K562 (cell line): ENCODE data around the gene SLCO2A1. TPM values are rescaled to one million over a fixed set of nuclear protein-coding genes. Genes with fewer than 3 reads are reported as not detected.
A peak's percentile ranks its signal among the peaks of the same experiment; 100 is the strongest.

Source experiments
- ATAC-seq: fragments of 200-7000 bp; cut with Tn5 transposase; 3 replicates; pipeline ENCODE4 v1.9.1; 2020; ENCODE audit warnings: moderate library complexity
- BruUV-seq: library from RNA; stranded (reverse); fragments of 400-500 nt; replicated peaks from 2 replicates; lab custom pipeline; 2021; lab: Mats Ljungman, UMichigan
- CTCF ChIA-PET: fragments of 300-600 bp; formaldehyde crosslinking; extraction: SDS; loops from one replicate; lab custom pipeline; 2021; ENCODE audit warnings: low intra/inter-chr PET ratio; lab: Yijun Ruan, JAX
- POLR2A ChIA-PET: fragments of 300-600, 350-650 bp; sonication (Branson Sonifier 250); formaldehyde crosslinking; extraction: SDS; loops from one replicate; lab custom pipeline; 2021; ENCODE audit warnings: antibody characterized with exemption, inconsistent platforms; lab: Yijun Ruan, JAX
- DNase-seq, 4 experiments: peaks; one replicate each; pipeline versions ENCODE4 v3.0.0 to v3.0.0-alpha.2; 2011 to 2018; ENCODE audit warnings: low spot score in 3 of 4, mixed read lengths in 3 of 4; ENCODE audit errors: extremely low read depth in 1 of 4
- FAIRE-seq: peaks from 2 replicates; lab custom pipeline; 2011; peaks lifted over from hg19 to GRCh38; lab: Jason Lieb, UNC
- H2AFZ ChIP-seq: 2 replicates; pipeline ENCODE4 v1.6.0; 2011; ENCODE audit warnings: low read depth, low read length, control low read depth, inconsistent platforms
- H3K27ac ChIP-seq: fragments of 200-600 bp; 3 replicates; pipeline ENCODE4 v1.8.0; 2011; ENCODE audit warnings: low read depth, mild to moderate bottlenecking, control low read depth, inconsistent platforms, low read length, moderate library complexity, mixed read lengths; ENCODE audit errors: extremely low read depth
- H3K27me3 ChIP-seq, 2 experiments: fragments of 300-600 bp in 1 of 2; 2 replicates in 1 of 2; 3 replicates in 1 of 2; pipeline versions ENCODE4 v1.6.0 to v1.8.0; 2011; ENCODE audit warnings: inconsistent platforms in 2 of 2, low read length in 2 of 2, mild to moderate bottlenecking in 1 of 2, mixed read lengths in 1 of 2, moderate library complexity in 1 of 2; ENCODE audit not compliant: control insufficient read depth in 2 of 2, insufficient read depth in 2 of 2
- H3K36me3 ChIP-seq: fragments of 300-600 bp; 3 replicates; pipeline ENCODE4 v1.8.0; 2011; ENCODE audit warnings: mild to moderate bottlenecking, low read length, inconsistent platforms; ENCODE audit not compliant: control insufficient read depth, insufficient read depth
- H3K4me1 ChIP-seq, 2 experiments: fragments of 200-600 bp in 1 of 2; replicated peaks in 1 of 2; 2 replicates in 1 of 2; 3 replicates in 1 of 2; pipeline versions ENCODE4 v1.5.1 to v1.8.0; 2011; ENCODE audit warnings: inconsistent platforms in 2 of 2, low read length in 2 of 2, mild to moderate bottlenecking in 1 of 2, mixed read lengths in 1 of 2, moderate library complexity in 1 of 2; ENCODE audit not compliant: control insufficient read depth in 2 of 2, insufficient read depth in 2 of 2
- H3K4me2 ChIP-seq: 2 replicates; pipeline ENCODE4 v1.6.1; 2011; ENCODE audit warnings: low read length, control low read depth, inconsistent platforms, mixed read lengths; ENCODE audit not compliant: insufficient read depth
- H3K4me3 ChIP-seq: fragments of 200-600 bp; sonication (generic), shearing (Covaris generic); 2 replicates; pipeline ENCODE4 v1.5.1; 2016; ENCODE audit warnings: control low read depth, inconsistent platforms
- H3K79me2 ChIP-seq: fragments of 200-600 bp; 3 replicates; pipeline ENCODE4 v1.8.0; 2011; ENCODE audit warnings: low read length, inconsistent platforms; ENCODE audit not compliant: control insufficient read depth, insufficient read depth
- H3K9ac ChIP-seq, 2 experiments: 2 replicates each; pipeline versions ENCODE4 v1.6.0 to v1.6.1; 2011; ENCODE audit warnings: low read depth in 2 of 2, low read length in 2 of 2, control low read depth in 1 of 2, inconsistent platforms in 1 of 2, mild to moderate bottlenecking in 1 of 2, mixed read lengths in 1 of 2; ENCODE audit not compliant: insufficient read depth in 1 of 2
- H3K9me1 ChIP-seq: one replicate; pipeline ENCODE4 v1.6.0; 2011; ENCODE audit warnings: inconsistent platforms, mild to moderate bottlenecking, low read length, moderate library complexity; ENCODE audit not compliant: control insufficient read depth, insufficient read depth
- H3K9me3 ChIP-seq: replicated peaks from 2 replicates; pipeline ENCODE4 v1.5.1; 2011; ENCODE audit warnings: low read depth, low read length, inconsistent platforms; ENCODE audit not compliant: control insufficient read depth, insufficient read depth
- H4K20me1 ChIP-seq: replicated peaks from 2 replicates; pipeline ENCODE4 v1.6.1; 2011; ENCODE audit warnings: low read length, inconsistent platforms, mixed read lengths; ENCODE audit not compliant: control insufficient read depth, insufficient read depth
- ATF3 ChIP-seq, 2 experiments: fragments of 450-650 bp in 1 of 2; sonication (generic) in 1 of 2; formaldehyde crosslinking in 1 of 2; IDR thresholded peaks in 1 of 2; conservative IDR thresholded peaks in 1 of 2; 2 replicates each; pipeline versions ENCODE4 v1.6.1 to v1.8.1; 2016 to 2023; ENCODE audit warnings: mild to moderate bottlenecking in 2 of 2, moderate library complexity in 2 of 2, inconsistent platforms in 1 of 2, missing genetic modification reagents in 1 of 2
- LARP7 ChIP-seq: fragments of 450-650 bp; IDR thresholded peaks from 2 replicates; pipeline ENCODE4 v1.6.1; 2016
- SRSF1 ChIP-seq: fragments of 200-400 bp; formaldehyde crosslinking; IDR thresholded peaks from 2 replicates; pipeline ENCODE4 v1.6.1; 2017; ENCODE audit warnings: mild to moderate bottlenecking, low read depth, low read length, moderate library complexity
- ZNF586 ChIP-seq: fragments of 450-650 bp; formaldehyde crosslinking; conservative IDR thresholded peaks from 2 replicates; pipeline ENCODE4 v1.4.0; 2020; ENCODE audit warnings: mild to moderate bottlenecking, moderate library complexity
- WGBS: fragments of 100-300 bp; shearing (Covaris generic); methylation state at CpG from one replicate; pipeline ENCODE4 v1.1.6; 2016; ENCODE audit warnings: low coverage, mixed read lengths; ENCODE audit not compliant: insufficient coverage; ENCODE audit errors: missing lambda C conversion rate; 5-methylcytosine and 5-hydroxymethylcytosine counted together
- in situ Hi-C: fragments of 300-500 bp; cut with MboI; formaldehyde crosslinking; loops from 4 replicates; pipeline ENCODE4 v1.15.0; 2018; ENCODE audit warnings: inconsistent platforms, mixed read lengths
- intact Hi-C: fragments of 100-400 bp; cut with micrococcal nuclease; formaldehyde crosslinking; loops from 2 replicates; pipeline ENCODE4 v1.14.2; 2022
- polyA plus RNA-seq, 8 experiments: library from polyadenylated mRNA; depleted of rRNA in 4 of 8; stranded (reverse) in 5 of 8; unstranded in 3 of 8; fragments of >200 nt; fragmentation: Nextera tagmentation in 2 of 8; fragmentation: Illumina TruSeq in 1 of 8; extraction: Ambion mirVana in 2 of 8; extraction: Trizol in 1 of 8; gene quantifications; 2 replicates each; pipeline versions ENCODE4 v1.2.1 to v1.2.3, GENCODE V29; 2011 to 2014; ENCODE audit warnings: inconsistent platforms in 1 of 8, missing spikeins in 1 of 8
- total RNA-seq, 7 experiments: library from RNA; depleted of rRNA in 6 of 7; stranded (reverse); fragments of >200 nt in 6 of 7; fragmentation: Illumina TruSeq in 2 of 7; extraction: Trizol in 2 of 7; gene quantifications; 2 replicates each; pipeline versions ENCODE4 v1.2.1 to v1.2.3, GENCODE V29; 2011 to 2021; ENCODE audit warnings: low replicate concordance in 1 of 7

Gene SLCO2A1
- total and polyA plus RNA-seq, 9 of the 15 experiments (the other 6 are each of a cell fraction or from before 2014, with no cell fraction given), result 0.16 to 1.0 TPM; not detected in 7

- ATAC-seq, result no peak
- BruUV-seq, result no TSS peak
Measured at GRCh38 chr3:133958071-133958805, 71.5 kb downstream of the SLCO2A1 start.

DNA sequence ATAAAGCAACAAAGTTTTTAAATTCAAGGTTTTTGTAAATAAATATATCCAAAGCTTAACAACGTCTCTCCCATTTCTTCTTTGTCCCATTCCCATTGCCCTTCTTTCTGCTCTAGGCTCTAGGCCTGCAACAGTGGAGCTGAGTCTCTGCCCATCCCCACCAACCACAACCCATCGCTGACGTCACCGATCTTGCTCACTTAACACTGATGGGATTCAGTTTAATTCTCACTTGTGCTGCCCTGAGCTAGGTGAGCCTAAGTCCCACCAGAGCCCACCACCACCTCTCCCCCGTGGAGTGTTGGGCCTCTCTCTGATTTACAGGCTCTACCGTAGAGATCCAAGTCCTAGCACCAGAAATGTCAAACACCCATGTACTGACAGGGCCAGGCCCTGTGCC lies 72.7 kb downstream of the SLCO2A1 start:
- H3K27ac ChIP-seq, result no peak overlapping the region
- no peaks in the 10 kb centered on the region for H3K36me3 ChIP-seq
- intact Hi-C loops (no loop called here), in situ Hi-C loops (no loop called here)
- peaks cover 0 to 29% of the 10 kb centered on the region in 2 experiments; a peak in 3 of 5 replicates for H3K27me3 ChIP-seq
- H2AFZ ChIP-seq, result no peak overlapping the region
- H3K9ac ChIP-seq, result no peak overlapping the region
- no peak overlapping the region for H3K4me3 ChIP-seq
- ATAC-seq, result no peak
- BruUV-seq, result no TSS peak
- no peak for DNase-seq
- WGBS, result 0% methylated on average over 6 of the region's 6 CpGs
- H3K4me2 ChIP-seq, result no peak overlapping the region
- no peaks in the 10 kb centered on the region; the same call in 1 of the 2 replicates for H4K20me1 ChIP-seq
- ChIA-PET CTCF (no interaction called here), POLR2A (no interaction called here)
- no peak for TF ChIP-seq SRSF1
- TF ChIP-seq ATF3 (IDR thresholded peaks at IDR 0.05), result 0 out of 2 replicates have a peak, but pooled peaks have one; percentile 16
- TF ChIP-seq ATF3 (CRISPR knock-in tag; conservative IDR thresholded peaks at IDR 0.05), result no peak
- H3K79me2 ChIP-seq, result no peaks in the 10 kb centered on the region
- H3K9me3 ChIP-seq, result no peaks in the 10 kb centered on the region; the same call in 1 of the 2 replicates
- no peaks in the 10 kb centered on the region for H3K9me1 ChIP-seq
- no peak for FAIRE-seq
- H3K4me1 ChIP-seq, result no peaks in the 10 kb centered on the region; a peak in 1 of 5 replicates

More at GRCh38 chr3:133958071-133958805, 71.5 kb downstream of the SLCO2A1 start:
- ChIA-PET POLR2A (interaction anchor here (0.6 kb wide), 1 partner anchor 295 kb away, joined by 3 read pairs; no protein-coding TSS in a partner anchor), CTCF (no interaction called here)
- H3K4me1 ChIP-seq, result no peaks in the 10 kb centered on the region; a peak in 1 of 5 replicates
- no peak overlapping the region for H3K4me2 ChIP-seq
- H3K9me1 ChIP-seq, result no peaks in the 10 kb centered on the region
- H4K20me1 ChIP-seq, result no peaks in the 10 kb centered on the region; the same call in 1 of the 2 replicates
- WGBS, result 0% methylated on average over 4 of the region's 5 CpGs
- TF ChIP-seq LARP7 (no peak), ZNF586 (no peak)
- H3K27me3 ChIP-seq, result peaks cover 0 to 31% of the 10 kb centered on the region in 2 experiments; a peak in 2 of 5 replicates
- H3K9me3 ChIP-seq, result no peaks in the 10 kb centered on the region
- no peaks in the 10 kb centered on the region for H3K36me3 ChIP-seq
- in situ Hi-C loops, result no loop called here
- intact Hi-C loops, result no loop called here
- H3K27ac ChIP-seq, result no peak overlapping the region
- H3K9ac ChIP-seq, result no peak overlapping the region
- no peak overlapping the region for H2AFZ ChIP-seq
- H3K79me2 ChIP-seq, result no peaks in the 10 kb centered on the region
- no peak for FAIRE-seq
- H3K4me3 ChIP-seq, result no peak overlapping the region
- DNase-seq, result no peak
